IgD-negative memory B cell (primary cell): ENCODE measurements around the gene PLP2. TPM values are rescaled to one million over a fixed set of nuclear protein-coding genes. Genes with fewer than 3 reads are reported as not detected.

Experiments
- H3K27ac Mint-ChIP-seq, 3 donors: one replicate each; pipeline ENCODE4 v1.8.0; 2020 to 2022; ENCODE audit warnings: mild to moderate bottlenecking in 3 of 3, mixed read lengths in 3 of 3, moderate library complexity in 1 of 3
- H3K27me3 Mint-ChIP-seq: one replicate; pipeline ENCODE4 v1.8.0; 2021; ENCODE audit warnings: mixed read lengths
- H3K36me3 Mint-ChIP-seq: one replicate; pipeline ENCODE4 v1.8.0; 2020; ENCODE audit warnings: mild to moderate bottlenecking, mixed read lengths
- H3K4me1 Mint-ChIP-seq, 3 donors: one replicate each; pipeline ENCODE4 v1.8.0; 2020 to 2022; ENCODE audit warnings: mixed read lengths in 3 of 3, mild to moderate bottlenecking in 1 of 3
- H3K4me3 Mint-ChIP-seq, 4 donors: one replicate each; pipeline ENCODE4 v1.8.0; 2020 to 2022; ENCODE audit warnings: mild to moderate bottlenecking in 4 of 4, mixed read lengths in 4 of 4, moderate library complexity in 3 of 4
- H3K9me3 Mint-ChIP-seq, 3 donors: one replicate each; pipeline ENCODE4 v1.8.0; 2020 to 2021; ENCODE audit warnings: mixed read lengths in 3 of 3, mild to moderate bottlenecking in 1 of 3
- polyA plus RNA-seq: library from polyadenylated mRNA; unstranded; fragments of 300-500 nt; fragmentation: Illumina TruSeq; gene quantifications from one replicate; pipeline ENCODE4 v1.2.3, GENCODE V29; 2021

PLP2 gene
- polyA plus RNA-seq, 1 donor from 2014 or later = 292 TPM

DNA sequence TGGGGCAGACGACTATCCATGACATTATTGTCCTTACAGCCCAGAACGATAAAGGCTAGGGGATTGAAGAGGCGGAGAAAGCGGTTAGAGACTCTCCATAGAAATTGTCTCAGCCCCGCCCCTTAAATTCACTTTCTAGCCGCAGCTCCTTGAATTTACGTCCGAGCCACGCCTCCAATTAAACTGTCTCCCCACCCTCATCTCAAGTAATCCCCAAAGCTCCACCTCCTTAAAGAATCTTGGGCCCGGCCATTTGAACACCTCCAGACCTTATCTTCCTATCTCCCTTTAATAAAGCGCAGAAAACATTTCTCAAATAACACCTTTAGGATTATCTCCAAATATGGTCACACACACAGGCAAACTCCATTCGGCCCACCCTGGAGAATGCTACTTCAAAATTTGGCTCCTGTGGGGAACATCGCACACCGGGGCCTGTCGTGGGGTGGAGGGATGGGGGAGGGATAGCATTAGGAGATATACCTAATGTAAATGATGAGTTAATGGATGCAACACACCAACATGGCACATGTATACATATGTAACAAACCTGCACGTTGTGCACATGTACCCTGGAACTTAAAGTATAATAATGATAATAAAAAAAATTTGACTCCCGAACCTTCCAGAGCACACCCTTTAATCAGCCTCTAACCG is 16.3 kb upstream of the PLP2 start:
- peaks cover 1% of the 10 kb centered on the region for H3K27me3 Mint-ChIP-seq
- peak overlapping the region; percentile 91 to 98 (median 96) for H3K4me3 Mint-ChIP-seq
- H3K9me3 Mint-ChIP-seq = peaks cover 0 to 1% (median 0%) of the 10 kb centered on the region in 3 donors
- H3K27ac Mint-ChIP-seq = peak overlapping the region; percentile 93 to 97 (median 93)
- no peaks in the 10 kb centered on the region for H3K36me3 Mint-ChIP-seq
- peaks cover 5 to 12% (median 5%) of the 10 kb centered on the region in 3 donors for H3K4me1 Mint-ChIP-seq

- H3K27me3 Mint-ChIP-seq = peaks cover 1% of the 10 kb centered on the region
- H3K9me3 Mint-ChIP-seq = peaks cover 0 to 1% (median 0%) of the 10 kb centered on the region in 3 donors
- H3K36me3 Mint-ChIP-seq = no peaks in the 10 kb centered on the region
- H3K27ac Mint-ChIP-seq = peak overlapping the region; percentile 93 to 97 (median 93)
- peaks cover 5 to 12% (median 5%) of the 10 kb centered on the region in 3 donors for H3K4me1 Mint-ChIP-seq
- H3K4me3 Mint-ChIP-seq = peak overlapping the region; percentile 91 to 98 (median 96)
These were observed 15.5 kb upstream of the PLP2 start for GRCh38 chrX:49155900-49156837.

DNA sequence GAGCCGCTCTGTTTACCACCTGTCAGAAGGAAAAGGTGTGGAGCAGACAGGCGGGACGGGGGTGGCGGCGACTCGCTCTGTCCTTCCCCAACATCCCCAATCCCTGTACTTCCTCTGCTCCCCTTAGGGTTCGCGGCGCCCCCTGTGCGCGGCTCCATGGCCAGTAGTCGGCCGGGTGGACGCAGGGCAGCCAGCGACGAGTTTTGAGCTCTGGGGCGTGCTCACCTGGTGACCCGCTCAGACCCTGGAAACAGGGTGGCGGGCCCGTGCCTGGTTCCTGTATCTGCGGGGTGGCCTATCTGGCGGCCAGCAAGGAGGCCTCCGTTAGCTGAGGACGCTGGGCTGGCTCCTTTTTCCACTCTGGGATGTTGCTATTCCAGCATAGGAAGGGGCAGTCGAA is 14.5 kb upstream of the PLP2 start:
- Mint-ChIP-seq H3K27me3 (peaks cover 1% of the 10 kb centered on the region), H3K9me3 (peaks cover 0 to 1% (median 0%) of the 10 kb centered on the region in 3 donors), H3K27ac (peak overlapping the region in 1 of 3 donors; percentile 64), H3K4me3 (peak overlapping the region in 1 of 4 donors; percentile 57), H3K36me3 (no peaks in the 10 kb centered on the region), H3K4me1 (peaks cover 5 to 12% (median 5%) of the 10 kb centered on the region in 3 donors)

DNA sequence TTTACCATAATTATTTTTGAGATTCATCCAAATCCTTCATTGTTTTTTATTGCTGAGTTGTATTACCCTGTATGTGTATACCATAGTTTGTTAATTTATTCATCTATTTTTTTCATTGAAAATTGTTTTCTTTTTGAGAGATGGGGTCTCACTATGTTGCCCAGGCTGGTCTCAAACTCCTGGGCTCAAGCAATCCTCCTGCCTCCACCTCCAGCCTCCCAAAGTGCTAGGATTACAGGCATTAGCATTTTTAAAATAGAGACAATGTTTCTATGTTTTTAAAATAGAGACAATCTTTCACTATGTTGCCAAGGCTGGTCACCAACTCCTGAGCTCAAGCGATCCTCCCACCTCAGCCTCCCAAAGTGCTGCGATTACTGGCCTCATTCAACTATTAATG is 10.8 kb upstream of the PLP2 start:
- Mint-ChIP-seq H3K27me3 (peaks cover 1% of the 10 kb centered on the region), H3K4me1 (peaks cover 4 to 9% (median 7%) of the 10 kb centered on the region in 3 donors), H3K9me3 (no peaks in the 10 kb centered on the region), H3K36me3 (no peaks in the 10 kb centered on the region), H3K27ac (peak overlapping the region in 1 of 3 donors; percentile 68), H3K4me3 (peak overlapping the region in 1 of 4 donors; percentile 61)

DNA sequence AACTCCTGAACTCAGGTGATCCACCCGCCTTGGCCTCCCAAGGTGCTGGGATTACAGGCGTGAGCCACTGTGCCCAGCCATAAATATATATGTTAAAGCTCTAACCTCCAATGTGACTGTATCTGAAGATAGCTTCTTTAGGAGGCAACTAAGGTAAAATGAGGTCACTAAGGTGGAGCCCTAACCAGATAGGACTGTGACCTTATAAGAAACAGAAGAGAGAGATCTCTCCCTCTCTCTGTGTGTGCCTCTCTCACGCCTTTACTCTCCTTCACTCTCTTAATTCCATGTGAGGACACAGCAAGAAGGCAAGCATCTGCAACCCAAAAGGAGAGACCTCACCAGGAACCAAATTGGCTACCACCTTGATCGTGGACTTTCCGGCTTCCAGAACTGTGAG is 10.1 kb upstream of the PLP2 start:
- peak overlapping the region in 2 of 4 donors; percentile 49 to 61 for H3K4me3 Mint-ChIP-seq
- no peaks in the 10 kb centered on the region for H3K9me3 Mint-ChIP-seq
- H3K4me1 Mint-ChIP-seq = peaks cover 5 to 7% (median 7%) of the 10 kb centered on the region in 3 donors
- H3K27ac Mint-ChIP-seq = peak overlapping the region in 1 of 3 donors; percentile 68
- H3K27me3 Mint-ChIP-seq = peaks cover 1% of the 10 kb centered on the region
- H3K36me3 Mint-ChIP-seq = no peaks in the 10 kb centered on the region

GRCh38 chrX:49162620-49163019 is 9.1 kb upstream of the PLP2 start, which contains the start of gene MAGIX:
TSS of gene MAGIX (plus strand) at chrX:49162758. CDS start at chrX:49162890, 132 bp downstream.
- no peaks in the 10 kb centered on the region for H3K36me3 Mint-ChIP-seq
- H3K9me3 Mint-ChIP-seq = no peaks in the 10 kb centered on the region
- peaks cover 1% of the 10 kb centered on the region for H3K27me3 Mint-ChIP-seq
- H3K4me3 Mint-ChIP-seq = peak within 1 kb of the TSS; percentile 77 to 82 (median 80)
- H3K27ac Mint-ChIP-seq = peak within 1 kb of the TSS in 2 of 3 donors; percentile 73 to 94
- H3K4me1 Mint-ChIP-seq = peaks cover 8 to 11% (median 10%) of the 10 kb centered on the region in 3 donors

DNA sequence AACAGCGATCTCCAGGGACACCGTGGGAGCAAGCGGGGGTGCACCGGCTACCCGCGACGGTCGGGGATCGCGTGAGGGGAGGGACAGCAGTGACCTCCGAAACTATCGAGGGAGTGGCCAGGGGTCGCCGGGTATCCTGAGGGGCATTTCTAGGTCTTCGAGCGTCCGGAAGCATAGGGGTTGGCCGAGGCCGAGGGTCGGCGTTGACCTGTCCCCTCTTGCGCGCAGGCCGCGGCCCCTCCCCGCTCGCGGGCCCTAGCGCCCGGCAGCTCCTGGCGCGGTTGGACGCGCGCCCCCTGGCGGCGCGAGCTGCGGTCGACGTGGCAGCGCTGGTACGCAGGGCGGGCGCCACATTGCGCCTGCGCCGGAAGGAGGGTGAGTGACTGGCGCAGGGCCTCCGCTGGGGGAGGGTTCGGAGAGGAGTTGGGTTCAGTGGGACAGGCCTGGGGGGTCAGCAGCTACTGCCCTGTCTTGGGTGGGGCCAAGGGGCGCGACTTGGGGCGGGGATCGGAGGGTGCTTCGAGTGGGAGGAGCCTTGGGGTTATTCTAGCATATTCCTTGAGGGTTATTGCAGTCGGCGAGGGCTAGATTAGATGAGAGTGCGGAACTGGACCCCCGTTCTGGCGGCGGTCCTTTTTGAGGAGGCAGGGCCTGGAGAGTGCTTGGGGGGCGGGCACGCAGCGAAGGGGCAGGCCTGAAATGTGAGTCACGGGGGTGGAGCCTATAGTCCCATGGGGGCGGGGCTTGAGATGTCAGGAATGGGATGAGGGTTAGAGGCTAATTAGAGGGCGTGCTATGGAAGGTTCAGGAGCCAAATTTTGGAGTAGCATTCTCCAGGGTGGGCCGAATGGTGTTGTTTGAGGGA is 7.9 kb upstream of the PLP2 start:
- Mint-ChIP-seq H3K27me3 (peaks cover under 1% of the 10 kb centered on the region), H3K27ac (peak overlapping the region; percentile 90 to 94 (median 91)), H3K36me3 (no peaks in the 10 kb centered on the region), H3K4me3 (peak overlapping the region; percentile 77 to 92 (median 84)), H3K9me3 (no peaks in the 10 kb centered on the region), H3K4me1 (peaks cover 12 to 15% (median 15%) of the 10 kb centered on the region in 3 donors)

GRCh38 chrX:49164589-49165360 is 6.9 kb upstream of the PLP2 start:
- Mint-ChIP-seq H3K4me1 (peaks cover 15 to 19% (median 16%) of the 10 kb centered on the region in 3 donors), H3K36me3 (no peaks in the 10 kb centered on the region), H3K27ac (peak overlapping the region in 2 of 3 donors; percentile 90 to 94), H3K9me3 (no peaks in the 10 kb centered on the region), H3K27me3 (no peaks in the 10 kb centered on the region), H3K4me3 (peak overlapping the region; percentile 77 to 92 (median 84))

- Mint-ChIP-seq H3K4me3 (peak overlapping the region; percentile 83 to 93 (median 88)), H3K4me1 (peaks cover 15 to 19% (median 16%) of the 10 kb centered on the region in 3 donors), H3K27ac (peak overlapping the region; percentile 51 to 92 (median 89)), H3K27me3 (no peaks in the 10 kb centered on the region), H3K36me3 (no peaks in the 10 kb centered on the region), H3K9me3 (no peaks in the 10 kb centered on the region)
These were observed 5.5 kb upstream of the PLP2 start for GRCh38 chrX:49165901-49166881.

DNA sequence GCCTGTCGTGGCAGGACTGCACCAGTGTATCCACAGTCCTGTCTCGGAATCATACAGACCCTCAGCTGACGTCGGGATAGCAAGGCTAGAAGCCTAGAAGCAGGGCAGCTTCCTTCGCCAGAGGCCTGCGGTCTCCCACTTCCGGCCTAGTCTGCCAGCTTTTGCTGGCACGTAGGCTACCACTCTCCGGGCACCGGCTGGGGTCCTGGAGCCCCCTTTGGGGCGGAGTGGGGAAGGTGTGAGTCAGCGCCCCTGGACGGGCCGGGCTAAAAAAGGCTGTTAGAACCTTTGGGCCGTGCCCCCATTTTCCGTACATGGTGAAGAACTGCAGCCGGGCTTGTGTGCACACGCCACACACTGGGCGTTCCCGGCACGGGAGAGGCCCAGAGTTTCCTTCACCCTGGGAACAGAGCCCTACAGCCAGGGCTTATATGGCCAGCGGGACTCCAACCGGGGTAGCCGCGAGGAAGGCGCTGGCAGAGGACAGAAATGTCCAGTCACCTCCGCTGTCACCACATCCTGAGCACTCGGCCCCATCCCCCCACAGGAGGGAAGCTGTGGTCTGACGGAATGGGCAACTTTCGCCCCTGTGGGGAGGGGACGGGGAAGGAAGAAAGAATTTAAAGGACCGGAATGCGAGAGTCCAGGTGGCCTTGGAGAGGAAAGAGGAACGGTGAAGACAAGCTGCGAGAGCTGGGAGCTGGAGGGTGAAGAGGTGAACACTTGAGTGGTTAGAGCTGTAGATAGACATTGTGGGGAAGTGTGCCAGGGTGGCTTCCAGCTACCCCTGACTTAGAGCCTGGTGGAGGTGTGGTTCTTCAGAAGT is 4.6 kb upstream of the PLP2 start:
- H3K4me3 Mint-ChIP-seq = peak overlapping the region; percentile 83 to 93 (median 88)
- H3K9me3 Mint-ChIP-seq = no peaks in the 10 kb centered on the region
- H3K36me3 Mint-ChIP-seq = no peaks in the 10 kb centered on the region
- no peaks in the 10 kb centered on the region for H3K27me3 Mint-ChIP-seq
- peaks cover 15 to 19% (median 16%) of the 10 kb centered on the region in 3 donors for H3K4me1 Mint-ChIP-seq
- peak overlapping the region; percentile 89 to 98 (median 92) for H3K27ac Mint-ChIP-seq

GRCh38 chrX:49167740-49168108 is 4.0 kb upstream of the PLP2 start:
- Mint-ChIP-seq H3K4me3 (peak overlapping the region; percentile 83 to 93 (median 88)), H3K27me3 (no peaks in the 10 kb centered on the region), H3K9me3 (no peaks in the 10 kb centered on the region), H3K36me3 (no peaks in the 10 kb centered on the region), H3K27ac (peak overlapping the region; percentile 89 to 98 (median 92)), H3K4me1 (peaks cover 16 to 20% (median 18%) of the 10 kb centered on the region in 3 donors)

DNA sequence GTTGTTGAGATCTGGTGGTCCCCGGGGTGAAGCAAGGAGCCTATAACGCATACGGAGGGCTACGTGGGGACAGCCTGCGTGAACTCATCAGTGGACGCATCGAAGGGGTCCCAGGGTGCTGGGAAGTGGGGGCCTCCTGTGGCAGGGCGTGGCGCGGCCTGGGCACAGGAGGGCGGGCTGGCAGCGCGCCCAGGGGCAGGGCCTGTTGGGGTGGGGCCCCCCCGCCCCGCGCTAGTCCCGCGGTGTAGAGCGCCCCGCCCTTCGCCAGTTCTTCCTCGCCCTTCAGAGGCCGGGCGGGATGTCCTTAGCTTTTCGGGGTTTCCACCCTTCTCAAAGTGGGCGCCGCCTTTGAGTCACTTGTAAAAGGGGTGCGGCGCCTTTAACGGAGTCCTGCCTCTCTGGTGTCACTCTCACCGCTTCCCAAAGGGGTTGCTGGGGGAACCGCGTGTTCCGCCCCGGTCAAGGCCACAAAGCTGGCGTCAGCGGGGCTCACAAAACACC is 632 bp downstream of the PLP2 start:
- H3K27ac Mint-ChIP-seq = peak overlapping the region; percentile 89 to 95 (median 94)

More for the DNA sequence above, 632 bp downstream of the PLP2 start:
- Mint-ChIP-seq H3K4me1 (peaks cover 13 to 17% (median 14%) of the 10 kb centered on the region in 3 donors), H3K36me3 (peaks cover 6% of the 10 kb centered on the region), H3K27me3 (no peaks in the 10 kb centered on the region), H3K9me3 (no peaks in the 10 kb centered on the region), H3K4me3 (peak overlapping the region; percentile 87 to 94 (median 93))
